GM23338 (cell line): ENCODE measurements around the gene IFI16. TPM values are rescaled to one million over a fixed set of nuclear protein-coding genes. Genes with fewer than 3 reads are reported as not detected.

ENCODE experiments used
- ATAC-seq: fragments of 200-7000 bp; cut with Tn5 transposase; 3 replicates; pipeline ENCODE4 v1.9.1; 2020
- DNase-seq: peaks from one replicate; pipeline ENCODE4 v3.0.0-alpha.2; 2015; ENCODE audit warnings: low spot score
- H2AFZ ChIP-seq: fragments of 200-600 bp; sonication (generic); 2 replicates; pipeline ENCODE4 v1.8.0; 2016; ENCODE audit warnings: antibody characterized with exemption, mild to moderate bottlenecking, moderate library complexity
- H3F3A ChIP-seq: fragments of 200-600 bp; sonication (generic); replicated peaks from 2 replicates; pipeline ENCODE4 v1.8.0; 2017; ENCODE audit warnings: antibody characterized with exemption, mixed run types, low read depth
- H3K27ac ChIP-seq: fragments of 200-600 bp; sonication (generic); 2 replicates; pipeline ENCODE4 v1.6.1; 2016; ENCODE audit warnings: low read depth
- H3K27me3 ChIP-seq: fragments of 200-600 bp; sonication (generic); 2 replicates; pipeline ENCODE4 v1.8.0; 2016; ENCODE audit warnings: mild to moderate bottlenecking, mixed run types, moderate library complexity; ENCODE audit not compliant: insufficient read depth
- H3K36me3 ChIP-seq: fragments of 200-600 bp; sonication (generic); 2 replicates; pipeline ENCODE4 v1.8.0; 2016; ENCODE audit warnings: mild to moderate bottlenecking; ENCODE audit not compliant: insufficient read depth
- H3K4me1 ChIP-seq: fragments of 200-600 bp; sonication (generic); 2 replicates; pipeline ENCODE4 v1.8.0; 2016; ENCODE audit warnings: mild to moderate bottlenecking, moderate library complexity; ENCODE audit not compliant: insufficient read depth
- H3K4me2 ChIP-seq: fragments of 200-600 bp; sonication (generic); 2 replicates; pipeline ENCODE4 v1.7.1; 2017; ENCODE audit warnings: mixed run types
- H3K4me3 ChIP-seq: fragments of 200-600 bp; sonication (generic); 2 replicates; pipeline ENCODE4 v1.6.1; 2016; ENCODE audit warnings: mixed run types
- H3K79me2 ChIP-seq: fragments of 200-600 bp; sonication (generic); replicated peaks from 2 replicates; pipeline ENCODE4 v1.8.0; 2017; ENCODE audit warnings: mild to moderate bottlenecking; ENCODE audit not compliant: insufficient read depth
- H3K9me2 ChIP-seq: fragments of 200-600 bp; sonication (generic); 2 replicates; pipeline ENCODE4 v1.8.0; 2017; ENCODE audit not compliant: insufficient read depth
- H4K20me1 ChIP-seq: fragments of 200-600 bp; sonication (generic); replicated peaks from 2 replicates; pipeline ENCODE4 v1.8.0; 2017; ENCODE audit warnings: mild to moderate bottlenecking; ENCODE audit not compliant: insufficient read depth
- H3K27ac Mint-ChIP-seq: 2 replicates; pipeline ENCODE4 v1.8.0; 2020; ENCODE audit warnings: inconsistent platforms, mild to moderate bottlenecking, moderate library complexity, mixed read lengths
- H3K27me3 Mint-ChIP-seq: 3 replicates; pipeline ENCODE4 v1.8.0; 2022; ENCODE audit warnings: low read depth, mild to moderate bottlenecking, moderate library complexity, mixed read lengths, inconsistent platforms; ENCODE audit not compliant: insufficient read depth, poor library complexity
- H3K36me3 Mint-ChIP-seq: 3 replicates; pipeline ENCODE4 v1.8.0; 2021; ENCODE audit warnings: low read depth, mild to moderate bottlenecking, inconsistent platforms, moderate library complexity, mixed read lengths
- H3K4me1 Mint-ChIP-seq: 3 replicates; pipeline ENCODE4 v1.8.0; 2020; ENCODE audit warnings: mild to moderate bottlenecking, inconsistent platforms, mixed read lengths
- H3K4me3 Mint-ChIP-seq: 3 replicates; pipeline ENCODE4 v1.8.0; 2021; ENCODE audit warnings: moderate library complexity, mild to moderate bottlenecking, inconsistent platforms, mixed read lengths
- H3K9me3 Mint-ChIP-seq: 3 replicates; pipeline ENCODE4 v1.8.0; 2020; ENCODE audit warnings: moderate library complexity, mild to moderate bottlenecking, inconsistent platforms, mixed read lengths
- CTCF ChIP-seq, 2 experiments: fragments of 200-600 bp in 1 of 2; sonication (generic) in 1 of 2; conservative IDR thresholded peaks; 2 replicates each; pipeline versions ENCODE4 v1.5.1 to v1.6.1; 2016 to 2017; ENCODE audit warnings: antibody characterized with exemption in 2 of 2, low read depth in 2 of 2, mild to moderate bottlenecking in 2 of 2, moderate library complexity in 1 of 2
- ETS1 ChIP-seq: IDR thresholded peaks from 2 replicates; pipeline ENCODE4 v1.6.1; 2016; ENCODE audit warnings: antibody characterized with exemption
- EZH2 ChIP-seq: fragments of 200-600 bp; sonication (generic); IDR thresholded peaks from one replicate; pipeline ENCODE4 v1.8.0; 2017; ENCODE audit warnings: antibody characterized with exemption, mild to moderate bottlenecking, low read depth; ENCODE audit not compliant: unreplicated experiment
- STAT1 ChIP-seq: IDR thresholded peaks from one replicate; pipeline ENCODE4 v1.6.1; 2016; ENCODE audit warnings: antibody characterized with exemption; ENCODE audit not compliant: unreplicated experiment
- ZNF462 ChIP-seq: fragments of 250-450 bp; sonication (Bioruptor Pico); IDR thresholded peaks from 2 replicates; pipeline ENCODE4 v1.5.0; 2020; ENCODE audit warnings: mild to moderate bottlenecking, moderate library complexity
- polyA plus RNA-seq: library from polyadenylated mRNA; unstranded; fragments of >200 nt; fragmentation: Nextera tagmentation; extraction: Ambion mirVana; gene quantifications from 2 replicates; pipeline ENCODE4 v1.2.1, GENCODE V29; 2016
- total RNA-seq: library from RNA; depleted of rRNA; stranded (reverse); fragments of >200 nt; shearing (Covaris generic); gene quantifications from 2 replicates; pipeline ENCODE4 v1.2.3, GENCODE V29; 2014

The IFI16 gene
- total and polyA plus RNA-seq, 2 experiments from 2014 or later: 0.31 to 2.1 TPM

GRCh38 chr1:159056069-159056698 is 46.5 kb downstream of the IFI16 start:
- peaks cover 6% of the 10 kb centered on the region; the same call in 1 of the 2 replicates for H3K9me2 ChIP-seq
- ATAC-seq (peak; percentile 64), DNase-seq (peak; percentile 59)
- peak overlapping the region; percentile 75; the same call in 1 of the 2 replicates for H2AFZ ChIP-seq
- no peak overlapping the region for H3K27ac Mint-ChIP-seq
- no peak overlapping the region for H3K4me3 ChIP-seq
- peaks cover 4% of the 10 kb centered on the region for H3K27me3 Mint-ChIP-seq
- no peaks in the 10 kb centered on the region for H3K36me3 ChIP-seq
- peaks cover 3% of the 10 kb centered on the region; the same call in 1 of the 3 replicates for H3K9me3 Mint-ChIP-seq
- H3K79me2 ChIP-seq: no peaks in the 10 kb centered on the region
- H3K27me3 ChIP-seq: no peaks in the 10 kb centered on the region
- TF ChIP-seq STAT1 (no peak), CTCF (conservative IDR thresholded peaks at IDR 0.05; ENCODE audit: low read depth in 2 of 2) (peak; percentile 64 to 71), EZH2 (no peak), ETS1 (no peak), ZNF462 (peak; percentile 65; the same call in 1 of the 2 replicates)
- peaks cover 4% of the 10 kb centered on the region for H3K4me1 Mint-ChIP-seq
- H3K4me3 Mint-ChIP-seq: no peak overlapping the region
- no peak overlapping the region for H3K27ac ChIP-seq
- no peaks in the 10 kb centered on the region; the same call in 2 of the 3 replicates for H3K36me3 Mint-ChIP-seq
- H3F3A ChIP-seq: no peaks in the 10 kb centered on the region
- no peaks in the 10 kb centered on the region for H4K20me1 ChIP-seq
- H3K4me2 ChIP-seq: no peak overlapping the region
- H3K4me1 ChIP-seq: no peaks in the 10 kb centered on the region
